ENCODE data around the gene NT5C2. TPM values are rescaled to one million over a fixed set of nuclear protein-coding genes. Genes with fewer than 3 reads are reported as not detected.

Gene NT5C2
- total and polyA plus RNA-seq, 2 donors (not counting 3 experiments of a cell fraction or from before 2014, with no cell fraction given): 47.2 to 69.9 TPM

DNA sequence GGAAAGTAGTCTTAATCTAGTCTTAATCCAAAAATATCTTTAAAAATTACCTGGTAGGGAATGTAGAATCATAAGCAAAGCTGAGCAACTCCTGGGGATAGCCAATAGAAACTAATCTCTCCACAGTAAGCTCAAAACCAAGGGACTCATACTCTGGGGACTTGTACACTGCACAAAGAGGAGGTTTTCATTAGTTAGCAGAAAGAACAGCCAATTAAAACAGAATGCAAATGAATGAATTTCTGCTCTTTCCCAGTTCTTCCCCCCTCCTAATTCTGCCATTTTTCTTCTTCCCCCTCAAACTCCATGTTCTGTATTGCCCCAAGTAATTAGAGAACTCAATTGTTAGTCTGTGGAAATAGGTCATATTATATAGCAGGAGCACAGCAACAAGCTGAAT lies 86.5 kb downstream of the NT5C2 start:
- DNase-seq (ENCODE audit: low read depth, low spot score): no peak
- H3K4me1 ChIP-seq (ENCODE audit: control insufficient read depth, extremely low read depth, insufficient read depth, low read length): no peaks in the 10 kb centered on the region
- intact Hi-C loops (cut with micrococcal nuclease): loop anchor here (5.0 kb wide), 1 partner anchor 136 kb away; no protein-coding TSS in a partner anchor
- H3K9me1 ChIP-seq (replicated peaks; ENCODE audit: control insufficient read depth, extremely low read depth, insufficient read depth, low read length): no peaks in the 10 kb centered on the region
- no peak overlapping the region for H3K27ac ChIP-seq (ENCODE audit: insufficient read depth, low read depth, low read length)
- H3K79me2 ChIP-seq (ENCODE audit: control insufficient read depth, insufficient read depth, low read length): peaks cover 11% of the 10 kb centered on the region
- ChIA-PET POLR2A (no interaction called here), CTCF (interaction anchor here (1.6 to 9.7 kb wide), 2 partner anchors 41 to 138 kb away, joined by 3 to 87 read pairs; no protein-coding TSS in a partner anchor)
- no peak overlapping the region for H3K9ac ChIP-seq (replicated peaks; ENCODE audit: extremely low read depth, insufficient read depth, low read length)
- no peak for FAIRE-seq
- TF ChIP-seq GATA2 (IDR thresholded peaks at IDR 0.05; ENCODE audit: insufficient read depth, insufficient read length, low read depth, low read length): no peak
- no peak for TF ChIP-seq FOS (IDR thresholded peaks at IDR 0.05; ENCODE audit: borderline replicate concordance, insufficient read depth, low read length)
- no peak for TF ChIP-seq POLR2AphosphoS5 (IDR thresholded peaks at IDR 0.05; ENCODE audit: insufficient read depth, low read depth, low read length)
- TF ChIP-seq POLR2A (IDR thresholded peaks at IDR 0.05; ENCODE audit: low read depth, low read length): no peak
- TF ChIP-seq MYC (IDR thresholded peaks at IDR 0.05; ENCODE audit: low read depth, low read length): no peak
- TF ChIP-seq EZH2 (IDR thresholded peaks at IDR 0.05; ENCODE audit: borderline replicate concordance, low read depth, low read length, severe bottlenecking): no peak
- no peaks in the 10 kb centered on the region for H3K9me3 ChIP-seq (replicated peaks; ENCODE audit: control insufficient read depth, insufficient read depth, low read length)
- H3K36me3 ChIP-seq (ENCODE audit: control insufficient read depth in 2 of 2, extremely low read depth in 1 of 2, insufficient read depth in 2 of 2, low read length in 2 of 2): peaks cover 7 to 10% of the 10 kb centered on the region in 2 experiments
- H3K4me3 ChIP-seq (replicated peaks in 1 of 3; ENCODE audit: insufficient read depth in 1 of 3, low read depth in 1 of 3, low read length in 3 of 3): no peak overlapping the region
- H3K4me2 ChIP-seq (ENCODE audit: insufficient read depth, low read length): no peak overlapping the region
- no peaks in the 10 kb centered on the region for H4K20me1 ChIP-seq (replicated peaks; ENCODE audit: control insufficient read depth, extremely low read depth, insufficient read depth, low read length)
- dilution Hi-C loops (cut with MboI; ENCODE audit: extremely low pct_ligation_motif_present, low sequenced_read_pairs): no loop called here
- no TSS peak for BruUV-seq (replicated peaks)
- no peak overlapping the region for H2AFZ ChIP-seq (ENCODE audit: low read depth, low read length)
- no peaks in the 10 kb centered on the region for H3K27me3 ChIP-seq (ENCODE audit: control insufficient read depth in 2 of 2, insufficient read depth in 2 of 2, low read length in 2 of 2)

DNA sequence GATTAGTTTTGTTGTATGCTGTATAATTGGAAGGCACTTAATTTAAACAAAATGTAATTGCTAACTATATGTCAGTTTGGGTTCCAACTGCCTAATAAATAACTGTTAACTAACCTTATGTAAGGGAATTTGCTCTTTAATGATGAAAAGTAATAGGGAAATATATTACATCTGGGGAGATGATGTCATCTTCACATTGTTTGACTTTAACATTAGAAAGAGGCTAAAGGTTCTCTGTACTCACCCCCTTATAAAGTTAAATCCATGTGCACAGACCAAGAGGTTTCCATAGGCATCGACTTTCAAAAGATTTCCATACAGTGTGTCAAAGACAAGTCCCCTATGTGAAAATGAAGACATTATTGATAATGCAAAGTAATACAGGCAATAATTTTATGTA lies 87.6 kb downstream of the NT5C2 start:
- dilution Hi-C loops (cut with MboI; ENCODE audit: extremely low pct_ligation_motif_present, low sequenced_read_pairs) (no loop called here), intact Hi-C loops (cut with micrococcal nuclease) (loop anchor here (5.0 kb wide), 1 partner anchor 137 kb away; no protein-coding TSS in a partner anchor)
- peaks cover 10 to 12% of the 10 kb centered on the region in 2 experiments for H3K36me3 ChIP-seq (ENCODE audit: control insufficient read depth in 2 of 2, extremely low read depth in 1 of 2, insufficient read depth in 2 of 2, low read length in 2 of 2)
- POLR2A ChIA-PET: no interaction called here
- H3K27me3 ChIP-seq (ENCODE audit: control insufficient read depth in 2 of 2, insufficient read depth in 2 of 2, low read length in 2 of 2): no peaks in the 10 kb centered on the region
- no peaks in the 10 kb centered on the region for H3K9me1 ChIP-seq (replicated peaks; ENCODE audit: control insufficient read depth, extremely low read depth, insufficient read depth, low read length)
- no peak overlapping the region for H3K9ac ChIP-seq (replicated peaks; ENCODE audit: extremely low read depth, insufficient read depth, low read length)
- no peaks in the 10 kb centered on the region for H4K20me1 ChIP-seq (replicated peaks; ENCODE audit: control insufficient read depth, extremely low read depth, insufficient read depth, low read length)
- no TSS peak for BruUV-seq (replicated peaks)
- FAIRE-seq: no peak
- CTCF ChIA-PET: interaction anchor here (1.3 to 9.7 kb wide), 3 partner anchors 10 to 139 kb away, joined by 3 to 87 read pairs (median 5); no protein-coding TSS in a partner anchor
- H2AFZ ChIP-seq (ENCODE audit: low read depth, low read length): no peak overlapping the region
- no peak for DNase-seq (ENCODE audit: low read depth, low spot score)
- TF ChIP-seq MYC (IDR thresholded peaks at IDR 0.05; ENCODE audit: low read depth, low read length): no peak
- no peak overlapping the region for H3K27ac ChIP-seq (ENCODE audit: insufficient read depth, low read depth, low read length)
- no peak overlapping the region for H3K4me2 ChIP-seq (ENCODE audit: insufficient read depth, low read length)
- peaks cover 8% of the 10 kb centered on the region for H3K79me2 ChIP-seq (ENCODE audit: control insufficient read depth, insufficient read depth, low read length)
- no peak overlapping the region for H3K4me3 ChIP-seq (replicated peaks in 1 of 3; ENCODE audit: insufficient read depth in 1 of 3, low read depth in 1 of 3, low read length in 3 of 3)
- H3K4me1 ChIP-seq (ENCODE audit: control insufficient read depth, extremely low read depth, insufficient read depth, low read length): no peaks in the 10 kb centered on the region
- no peaks in the 10 kb centered on the region for H3K9me3 ChIP-seq (replicated peaks; ENCODE audit: control insufficient read depth, insufficient read depth, low read length)

Data from endothelial cell of umbilical vein (primary cell).